ENCODE data around the gene SV2B.
A peak's percentile ranks its signal among the peaks of the same experiment; 100 is the strongest.

The SV2B gene

DNA sequence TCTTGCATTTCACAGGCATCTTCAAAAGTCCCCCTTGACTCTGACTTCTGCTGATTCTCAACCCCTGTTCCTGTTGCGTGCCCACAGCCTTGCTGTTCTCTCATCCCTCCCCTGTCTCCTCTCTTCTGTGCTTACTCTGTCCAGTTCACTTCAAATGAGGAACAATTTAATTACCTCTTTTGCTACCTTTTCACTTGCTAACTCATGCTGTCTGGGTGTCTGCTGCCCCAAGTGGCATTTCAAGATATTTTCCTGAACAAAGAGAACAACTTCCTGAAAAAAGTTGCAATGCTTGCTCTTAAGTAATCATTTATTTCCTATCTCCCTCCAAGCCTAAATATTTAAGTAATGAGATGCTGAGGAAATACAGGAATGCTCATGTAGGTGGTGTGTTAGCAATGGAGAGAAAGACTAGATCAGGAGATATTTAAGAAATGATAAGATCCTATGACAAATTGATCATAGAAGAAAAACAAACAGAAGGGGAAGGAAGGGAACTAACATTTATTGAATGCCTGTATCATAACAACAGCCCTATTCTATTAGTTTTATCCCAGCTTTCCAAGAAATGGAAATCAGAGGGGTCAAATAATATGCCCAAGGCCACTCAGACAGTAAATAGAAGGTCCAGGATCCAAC lies 42.2 kb downstream of the SV2B start:
- H3K36me3 ChIP-seq (ENCODE audit: control insufficient read depth in 2 of 2, insufficient read depth in 1 of 2, low read length in 2 of 2): no peaks in the 10 kb centered on the region
- ChIA-PET CTCF (interaction anchor here (1.3 to 1.8 kb wide), 2 partner anchors 42 to 105 kb away, joined by 3 to 4 read pairs; partner anchors contain the start of gene SV2B), POLR2A (no interaction called here)
- H3K4me3 ChIP-seq (ENCODE audit: low read depth, low read length): no peak overlapping the region
- no peaks in the 10 kb centered on the region for H3K9me3 ChIP-seq (ENCODE audit: control insufficient read depth, insufficient read depth, low read depth, low read length)
- H3K4me1 ChIP-seq (ENCODE audit: control insufficient read depth, insufficient read depth, low read length): no peaks in the 10 kb centered on the region
- H3K27ac ChIP-seq (ENCODE audit: extremely low read depth, low read depth, low read length): no peak overlapping the region
- TF ChIP-seq ZNF501 (tag by site-specific recombination; IDR thresholded peaks at IDR 0.05): no peak
- TF ChIP-seq ZNF354C (tag by site-specific recombination; IDR thresholded peaks at IDR 0.05; ENCODE audit: borderline replicate concordance, low read depth): no peak
- TF ChIP-seq ZNF768 (tag by site-specific recombination; IDR thresholded peaks at IDR 0.05): no peak
- no peak for TF ChIP-seq ZFP37 (tag by site-specific recombination; IDR thresholded peaks at IDR 0.05)

- ChIA-PET CTCF (interaction anchor here (0.6 to 1.8 kb wide), 3 partner anchors 43 to 105 kb away, joined by 3 to 4 read pairs (median 4); partner anchors contain the start of gene SV2B), POLR2A (no interaction called here)
- H3K27ac ChIP-seq (ENCODE audit: extremely low read depth, low read depth, low read length): no peak overlapping the region
- no peak overlapping the region for H3K4me3 ChIP-seq (ENCODE audit: low read depth, low read length)
- TF ChIP-seq ZBTB20 (tag by site-specific recombination; IDR thresholded peaks at IDR 0.05): 0 out of 2 replicates have a peak, but pooled peaks have one; percentile 11
- no peak for TF ChIP-seq KLF16 (tag by site-specific recombination; IDR thresholded peaks at IDR 0.05)
- no peaks in the 10 kb centered on the region for H3K36me3 ChIP-seq (ENCODE audit: control insufficient read depth in 2 of 2, insufficient read depth in 1 of 2, low read length in 2 of 2)
- H3K9me3 ChIP-seq (ENCODE audit: control insufficient read depth, insufficient read depth, low read depth, low read length): no peaks in the 10 kb centered on the region
- no peaks in the 10 kb centered on the region for H3K4me1 ChIP-seq (ENCODE audit: control insufficient read depth, insufficient read depth, low read length)
Measured at GRCh38 chr15:91142946-91143345, 42.9 kb downstream of the SV2B start.

DNA sequence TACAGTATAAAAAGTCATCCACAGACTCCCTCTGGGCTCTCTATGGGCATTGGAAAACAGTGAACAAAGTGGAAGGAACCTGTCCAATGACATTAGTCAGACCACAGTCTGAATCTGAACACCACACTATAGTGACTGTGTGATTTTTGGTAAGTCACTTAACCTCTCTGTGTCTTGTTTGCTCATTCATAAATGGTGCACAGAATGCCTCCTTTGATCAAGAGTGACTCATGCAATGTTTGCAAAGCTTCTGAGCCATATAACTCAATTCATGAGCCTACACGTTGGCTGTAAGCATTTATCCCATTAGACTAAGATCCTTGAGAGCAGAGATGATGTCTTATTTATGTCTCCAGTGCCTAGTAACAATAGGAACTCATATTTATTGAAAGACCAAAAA lies 46.7 kb downstream of the SV2B start:
- no peak overlapping the region for H3K4me3 ChIP-seq (ENCODE audit: low read depth, low read length)

DNA sequence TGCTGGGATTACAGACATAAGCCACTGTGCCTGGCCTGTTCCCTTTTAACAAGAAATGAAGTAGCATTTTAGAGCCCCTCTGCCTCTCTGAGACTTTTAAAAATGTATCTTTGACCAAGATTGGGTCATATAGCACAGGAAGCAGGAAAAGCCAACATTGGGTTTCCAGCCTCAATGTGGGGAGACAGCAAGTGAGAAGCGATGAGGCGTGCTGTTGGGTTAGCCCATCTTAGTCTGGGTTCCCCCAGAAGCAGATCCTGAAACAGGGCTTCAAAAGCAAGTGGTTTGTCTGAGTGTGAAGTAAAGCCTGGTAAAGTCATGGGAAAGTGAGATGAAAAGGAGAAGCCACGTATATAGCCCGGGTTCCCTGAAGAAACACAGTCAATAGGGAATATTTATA lies 48.2 kb downstream of the SV2B start:
- ChIA-PET POLR2A (no interaction called here), CTCF (no interaction called here)
- Histone ChIP-seq H3K4me3 (ENCODE audit: low read depth, low read length) (no peak overlapping the region), H3K27ac (ENCODE audit: extremely low read depth, low read depth, low read length) (no peak overlapping the region), H3K9me3 (ENCODE audit: control insufficient read depth, insufficient read depth, low read depth, low read length) (no peaks in the 10 kb centered on the region), H3K4me1 (ENCODE audit: control insufficient read depth, insufficient read depth, low read length) (no peaks in the 10 kb centered on the region), H3K36me3 (ENCODE audit: control insufficient read depth in 2 of 2, insufficient read depth in 1 of 2, low read length in 2 of 2) (no peaks in the 10 kb centered on the region)
- TF ChIP-seq, protein P1, sequence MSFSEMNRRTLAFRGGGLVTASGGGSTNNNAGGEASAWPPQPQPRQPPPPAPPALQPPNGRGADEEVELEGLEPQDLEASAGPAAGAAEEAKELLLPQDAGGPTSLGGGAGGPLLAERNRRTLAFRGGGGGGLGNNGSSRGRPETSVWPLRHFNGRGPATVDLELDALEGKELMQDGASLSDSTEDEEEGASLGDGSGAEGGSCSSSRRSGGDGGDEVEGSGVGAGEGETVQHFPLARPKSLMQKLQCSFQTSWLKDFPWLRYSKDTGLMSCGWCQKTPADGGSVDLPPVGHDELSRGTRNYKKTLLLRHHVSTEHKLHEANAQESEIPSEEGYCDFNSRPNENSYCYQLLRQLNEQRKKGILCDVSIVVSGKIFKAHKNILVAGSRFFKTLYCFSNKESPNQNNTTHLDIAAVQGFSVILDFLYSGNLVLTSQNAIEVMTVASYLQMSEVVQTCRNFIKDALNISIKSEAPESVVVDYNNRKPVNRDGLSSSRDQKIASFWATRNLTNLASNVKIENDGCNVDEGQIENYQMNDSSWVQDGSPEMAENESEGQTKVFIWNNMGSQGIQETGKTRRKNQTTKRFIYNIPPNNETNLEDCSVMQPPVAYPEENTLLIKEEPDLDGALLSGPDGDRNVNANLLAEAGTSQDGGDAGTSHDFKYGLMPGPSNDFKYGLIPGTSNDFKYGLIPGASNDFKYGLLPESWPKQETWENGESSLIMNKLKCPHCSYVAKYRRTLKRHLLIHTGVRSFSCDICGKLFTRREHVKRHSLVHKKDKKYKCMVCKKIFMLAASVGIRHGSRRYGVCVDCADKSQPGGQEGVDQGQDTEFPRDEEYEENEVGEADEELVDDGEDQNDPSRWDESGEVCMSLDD (tag by site-specific recombination; IDR thresholded peaks at IDR 0.05): no peak
- TF ChIP-seq, protein P2, sequence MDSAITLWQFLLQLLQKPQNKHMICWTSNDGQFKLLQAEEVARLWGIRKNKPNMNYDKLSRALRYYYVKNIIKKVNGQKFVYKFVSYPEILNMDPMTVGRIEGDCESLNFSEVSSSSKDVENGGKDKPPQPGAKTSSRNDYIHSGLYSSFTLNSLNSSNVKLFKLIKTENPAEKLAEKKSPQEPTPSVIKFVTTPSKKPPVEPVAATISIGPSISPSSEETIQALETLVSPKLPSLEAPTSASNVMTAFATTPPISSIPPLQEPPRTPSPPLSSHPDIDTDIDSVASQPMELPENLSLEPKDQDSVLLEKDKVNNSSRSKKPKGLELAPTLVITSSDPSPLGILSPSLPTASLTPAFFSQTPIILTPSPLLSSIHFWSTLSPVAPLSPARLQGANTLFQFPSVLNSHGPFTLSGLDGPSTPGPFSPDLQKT (IDR thresholded peaks at IDR 0.05; ENCODE audit: borderline replicate concordance, low read depth, low read length): no peak
- TF ChIP-seq GFI1B (tag by site-specific recombination; IDR thresholded peaks at IDR 0.05) (no peak), HOXC10 (CRISPR knock-in tag; IDR thresholded peaks at IDR 0.05) (no peak), REPIN1 (tag by site-specific recombination; IDR thresholded peaks at IDR 0.05; ENCODE audit: low read depth) (no peak), ZNF596 (tag by site-specific recombination; IDR thresholded peaks at IDR 0.05) (no peak)
- TF ChIP-seq, protein P3, sequence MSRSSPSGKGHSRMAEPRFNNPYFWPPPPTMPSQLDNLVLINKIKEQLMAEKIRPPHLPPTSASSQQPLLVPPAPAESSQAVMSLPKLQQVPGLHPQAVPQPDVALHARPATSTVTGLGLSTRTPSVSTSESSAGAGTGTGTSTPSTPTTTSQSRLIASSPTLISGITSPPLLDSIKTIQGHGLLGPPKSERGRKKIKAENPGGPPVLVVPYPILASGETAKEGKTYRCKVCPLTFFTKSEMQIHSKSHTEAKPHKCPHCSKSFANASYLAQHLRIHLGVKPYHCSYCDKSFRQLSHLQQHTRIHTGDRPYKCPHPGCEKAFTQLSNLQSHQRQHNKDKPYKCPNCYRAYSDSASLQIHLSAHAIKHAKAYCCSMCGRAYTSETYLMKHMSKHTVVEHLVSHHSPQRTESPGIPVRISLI (tag by site-specific recombination; IDR thresholded peaks at IDR 0.05): no peak
- TF ChIP-seq, protein P4, sequence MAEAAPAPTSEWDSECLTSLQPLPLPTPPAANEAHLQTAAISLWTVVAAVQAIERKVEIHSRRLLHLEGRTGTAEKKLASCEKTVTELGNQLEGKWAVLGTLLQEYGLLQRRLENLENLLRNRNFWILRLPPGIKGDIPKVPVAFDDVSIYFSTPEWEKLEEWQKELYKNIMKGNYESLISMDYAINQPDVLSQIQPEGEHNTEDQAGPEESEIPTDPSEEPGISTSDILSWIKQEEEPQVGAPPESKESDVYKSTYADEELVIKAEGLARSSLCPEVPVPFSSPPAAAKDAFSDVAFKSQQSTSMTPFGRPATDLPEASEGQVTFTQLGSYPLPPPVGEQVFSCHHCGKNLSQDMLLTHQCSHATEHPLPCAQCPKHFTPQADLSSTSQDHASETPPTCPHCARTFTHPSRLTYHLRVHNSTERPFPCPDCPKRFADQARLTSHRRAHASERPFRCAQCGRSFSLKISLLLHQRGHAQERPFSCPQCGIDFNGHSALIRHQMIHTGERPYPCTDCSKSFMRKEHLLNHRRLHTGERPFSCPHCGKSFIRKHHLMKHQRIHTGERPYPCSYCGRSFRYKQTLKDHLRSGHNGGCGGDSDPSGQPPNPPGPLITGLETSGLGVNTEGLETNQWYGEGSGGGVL (tag by site-specific recombination; IDR thresholded peaks at IDR 0.05): no peak

More for the DNA sequence above, 46.7 kb downstream of the SV2B start:
- ChIA-PET CTCF (no interaction called here), POLR2A (no interaction called here)
- no peaks in the 10 kb centered on the region for H3K9me3 ChIP-seq (ENCODE audit: control insufficient read depth, insufficient read depth, low read depth, low read length)
- TF ChIP-seq RBAK (tag by site-specific recombination; IDR thresholded peaks at IDR 0.05) (no peak), ZNF677 (tag by site-specific recombination; IDR thresholded peaks at IDR 0.05) (no peak), GLI2 (tag by site-specific recombination; IDR thresholded peaks at IDR 0.05; ENCODE audit: borderline replicate concordance, low read depth) (no peak), KLF7 (tag by site-specific recombination; IDR thresholded peaks at IDR 0.05; ENCODE audit: borderline replicate concordance) (no peak), ZNF184 (tag by site-specific recombination; IDR thresholded peaks at IDR 0.05) (no peak), OVOL3 (tag by site-specific recombination; IDR thresholded peaks at IDR 0.05) (no peak), ZNF785 (tag by site-specific recombination; IDR thresholded peaks at IDR 0.05) (no peak), FEZF1 (tag by site-specific recombination; IDR thresholded peaks at IDR 0.05) (no peak), ZXDB (tag by site-specific recombination; IDR thresholded peaks at IDR 0.05) (no peak), ZBTB26 (tag by site-specific recombination; optimal IDR thresholded peaks at IDR 0.05) (no peak), ZFP69B (tag by site-specific recombination; IDR thresholded peaks at IDR 0.05) (no peak), REPIN1 (tag by site-specific recombination; IDR thresholded peaks at IDR 0.05; ENCODE audit: low read depth) (no peak)
- H3K4me1 ChIP-seq (ENCODE audit: control insufficient read depth, insufficient read depth, low read length): no peaks in the 10 kb centered on the region
- H3K36me3 ChIP-seq (ENCODE audit: control insufficient read depth in 2 of 2, insufficient read depth in 1 of 2, low read length in 2 of 2): no peaks in the 10 kb centered on the region
- H3K27ac ChIP-seq (ENCODE audit: extremely low read depth, low read depth, low read length): no peak overlapping the region
